IMR-90 (cell line): ENCODE measurements around the gene MAP3K19. TPM values are rescaled to one million over a fixed set of nuclear protein-coding genes. Genes with fewer than 3 reads are reported as not detected.

Source experiments
- ATAC-seq: fragments of 200-7000 bp; cut with Tn5 transposase; 2 replicates; pipeline ENCODE4 v1.9.1; 2020; ENCODE audit warnings: low read depth, mild to moderate bottlenecking, moderate library complexity
- BruUV-seq: library from RNA; stranded (reverse); fragments of 400-500 nt; replicated peaks from 2 replicates; lab custom pipeline; 2021; lab: Mats Ljungman, UMichigan
- CTCF ChIA-PET: fragments of 300-600 bp; formaldehyde crosslinking; extraction: SDS; loops from one replicate; lab custom pipeline; 2021; ENCODE audit warnings: antibody characterized with exemption; lab: Yijun Ruan, JAX
- POLR2A ChIA-PET: fragments of 300-600 bp; sonication (Branson Sonifier 250); formaldehyde crosslinking; loops from one replicate; lab custom pipeline; 2022; ENCODE audit warnings: antibody characterized with exemption; ENCODE audit not compliant: unreplicated experiment; lab: Charles Lee
- DNase-seq: peaks from one replicate; pipeline ENCODE4 v3.0.0; 2013
- H2AFZ ChIP-seq: replicated peaks from 2 replicates; pipeline ENCODE3; 2013; ENCODE audit warnings: low read length, mild to moderate bottlenecking; ENCODE audit not compliant: poor library complexity
- H2AK5ac ChIP-seq: 2 replicates; pipeline ENCODE4 v1.6.1; 2013; ENCODE audit warnings: low read depth, low read length, inconsistent platforms
- H2AK9ac ChIP-seq: replicated peaks from 2 replicates; pipeline ENCODE3; 2013; ENCODE audit warnings: mild to moderate bottlenecking, low read depth, low read length, moderate library complexity; ENCODE audit not compliant: poor library complexity
- H2BK120ac ChIP-seq: 2 replicates; pipeline ENCODE4 v1.6.1; 2013; ENCODE audit warnings: low read depth, low read length, inconsistent platforms
- H2BK15ac ChIP-seq: 3 replicates; pipeline ENCODE4 v1.6.1; 2013; ENCODE audit warnings: low read depth, low read length, inconsistent platforms
- H2BK20ac ChIP-seq: 2 replicates; pipeline ENCODE4 v1.6.1; 2013; ENCODE audit warnings: low read depth, mild to moderate bottlenecking, inconsistent platforms, low read length, moderate library complexity
- H2BK5ac ChIP-seq: 2 replicates; pipeline ENCODE4 v1.6.1; 2013; ENCODE audit warnings: mild to moderate bottlenecking, low read depth, low read length, inconsistent platforms; ENCODE audit not compliant: poor library complexity, severe bottlenecking
- H3K14ac ChIP-seq: replicated peaks from 2 replicates; pipeline ENCODE4 v1.6.1; 2013; ENCODE audit warnings: low read depth, low read length, inconsistent platforms
- H3K18ac ChIP-seq: 2 replicates; pipeline ENCODE4 v1.6.1; 2013; ENCODE audit warnings: low read depth, low read length, control low read depth
- H3K23ac ChIP-seq: 2 replicates; pipeline ENCODE4 v1.6.1; 2013; ENCODE audit warnings: low read depth, low read length, inconsistent platforms
- H3K27ac ChIP-seq: 2 replicates; pipeline ENCODE4 v1.5.1; 2013; ENCODE audit warnings: mild to moderate bottlenecking, control low read depth, low read length; ENCODE audit not compliant: insufficient read depth
- H3K27me3 ChIP-seq: 2 replicates; pipeline ENCODE4 v1.6.1; 2013; ENCODE audit warnings: low read length; ENCODE audit not compliant: control insufficient read depth, insufficient read depth
- H3K36me3 ChIP-seq: 2 replicates; pipeline ENCODE4 v1.6.1; 2013; ENCODE audit warnings: low read length, mixed read lengths; ENCODE audit not compliant: control insufficient read depth, insufficient read depth
- H3K4ac ChIP-seq: 2 replicates; pipeline ENCODE4 v1.6.1; 2013; ENCODE audit warnings: low read depth, low read length, inconsistent platforms
- H3K4me1 ChIP-seq: 2 replicates; pipeline ENCODE4 v1.6.1; 2013; ENCODE audit warnings: low read length, mixed read lengths; ENCODE audit not compliant: control insufficient read depth, insufficient read depth
- H3K4me2 ChIP-seq: 2 replicates; pipeline ENCODE4 v1.6.1; 2013; ENCODE audit warnings: low read depth, mild to moderate bottlenecking, control low read depth, low read length, moderate library complexity
- H3K4me3 ChIP-seq: 2 replicates; pipeline ENCODE4 v1.5.1; 2013; ENCODE audit warnings: low read depth, mild to moderate bottlenecking, control low read depth, low read length, moderate library complexity; ENCODE audit not compliant: insufficient read depth
- H3K56ac ChIP-seq: 2 replicates; pipeline ENCODE4 v1.6.1; 2013; ENCODE audit warnings: low read length, inconsistent platforms; ENCODE audit not compliant: insufficient read depth; ENCODE audit errors: extremely low read depth
- H3K79me1 ChIP-seq, 2 experiments: 2 replicates each; pipeline ENCODE4 v1.6.1; 2013; ENCODE audit warnings: low read length in 2 of 2, inconsistent platforms in 1 of 2, low read depth in 1 of 2
- H3K9ac ChIP-seq: 2 replicates; pipeline ENCODE4 v1.6.1; 2013; ENCODE audit warnings: low read depth, low read length, control low read depth
- H3K9me1 ChIP-seq: 2 replicates; pipeline ENCODE4 v1.6.1; 2013; ENCODE audit warnings: low read length, inconsistent platforms; ENCODE audit not compliant: insufficient read depth
- H3K9me3 ChIP-seq: 2 replicates; pipeline ENCODE4 v1.6.1; 2013; ENCODE audit warnings: low read length; ENCODE audit not compliant: control insufficient read depth, insufficient read depth
- H4K20me1 ChIP-seq: 2 replicates; pipeline ENCODE4 v1.6.1; 2013; ENCODE audit warnings: low read length, inconsistent platforms; ENCODE audit not compliant: insufficient read depth
- H4K5ac ChIP-seq: 2 replicates; pipeline ENCODE4 v1.6.1; 2013; ENCODE audit warnings: mild to moderate bottlenecking, low read depth, low read length, control low read depth
- H4K8ac ChIP-seq, 2 experiments: 2 replicates each; pipeline ENCODE4 v1.6.1; 2013; ENCODE audit warnings: low read depth in 2 of 2, low read length in 2 of 2, control low read depth in 1 of 2, inconsistent platforms in 1 of 2
- H4K91ac ChIP-seq: 2 replicates; pipeline ENCODE4 v1.6.1; 2013; ENCODE audit warnings: low read depth, low read length, inconsistent platforms; ENCODE audit not compliant: insufficient read depth
- BHLHE40 ChIP-seq: fragments of 150-350 bp; IDR thresholded peaks from 2 replicates; pipeline ENCODE4 v1.6.1; 2016; ENCODE audit warnings: mild to moderate bottlenecking, low read depth, low read length
- CEBPB ChIP-seq: IDR thresholded peaks from 2 replicates; pipeline ENCODE4 v1.6.1; 2012; ENCODE audit warnings: low read depth, low read length, improper control_type of control experiment
- CHD1 ChIP-seq: IDR thresholded peaks from 2 replicates; pipeline ENCODE4 v1.6.1; 2012; ENCODE audit warnings: low read depth, low read length, improper control_type of control experiment
- FOS ChIP-seq: fragments of 150-350 bp; IDR thresholded peaks from 2 replicates; pipeline ENCODE4 v1.6.1; 2016; ENCODE audit warnings: low read depth, low read length
- MAFK ChIP-seq: IDR thresholded peaks from 2 replicates; pipeline ENCODE4 v1.6.1; 2012; ENCODE audit warnings: low read depth, low read length, improper control_type of control experiment
- MAZ ChIP-seq: IDR thresholded peaks from 2 replicates; pipeline ENCODE4 v1.6.1; 2012; ENCODE audit warnings: low read depth, mild to moderate bottlenecking, low read length, improper control_type of control experiment, moderate library complexity, borderline replicate concordance
- MXI1 ChIP-seq: IDR thresholded peaks from 2 replicates; pipeline ENCODE4 v1.6.1; 2012; ENCODE audit warnings: low read depth, mild to moderate bottlenecking, low read length, moderate library complexity, borderline replicate concordance
- NFE2L2 ChIP-seq: fragments of 150-350 bp; IDR thresholded peaks from 2 replicates; pipeline ENCODE4 v1.6.1; 2016; ENCODE audit warnings: low read depth, mild to moderate bottlenecking, low read length
- POLR2A ChIP-seq: IDR thresholded peaks from 2 replicates; pipeline ENCODE4 v1.6.1; 2012; ENCODE audit warnings: mild to moderate bottlenecking, low read depth, low read length
- RAD21 ChIP-seq: IDR thresholded peaks from 2 replicates; pipeline ENCODE4 v1.6.1; 2012; ENCODE audit warnings: low read length, improper control_type of control experiment
- RCOR1 ChIP-seq: IDR thresholded peaks from 2 replicates; pipeline ENCODE4 v1.6.1; 2012; ENCODE audit warnings: mild to moderate bottlenecking, low read length, improper control_type of control experiment; ENCODE audit not compliant: insufficient replicate concordance
- RFX5 ChIP-seq: IDR thresholded peaks from 2 replicates; pipeline ENCODE4 v1.8.0; 2012; ENCODE audit warnings: low read depth, mild to moderate bottlenecking, low read length, moderate library complexity
- SMC3 ChIP-seq: fragments of 150-350 bp; IDR thresholded peaks from 2 replicates; pipeline ENCODE4 v1.6.1; 2016; ENCODE audit warnings: low read depth, mild to moderate bottlenecking, antibody characterized with exemption, low read length, moderate library complexity
- WGBS, 2 experiments: methylation state at CpG; one replicate each; pipeline versions ENCODE4 v1.1.5 to v1.1.7; 2013; ENCODE audit warnings: missing lambda C conversion rate in 2 of 2; ENCODE audit not compliant: insufficient read length in 1 of 2; ENCODE audit errors: extremely low coverage in 2 of 2; 5-methylcytosine and 5-hydroxymethylcytosine counted together
- dilution Hi-C: fragments of 300-500 bp; cut with HindIII; formaldehyde crosslinking; loops from one replicate; pipeline ENCODE4 v1.14.3; 2018; ENCODE audit warnings: low sequenced_read_pairs; ENCODE audit not compliant: unreplicated experiment
- in situ Hi-C: fragments of 300-500 bp; cut with MboI; formaldehyde crosslinking; loops from 3 replicates; pipeline ENCODE4 v1.14.3; 2019; ENCODE audit warnings: low sequenced_read_pairs, inconsistent platforms, mixed read lengths
- intact Hi-C: fragments of 100-400 bp; cut with micrococcal nuclease; formaldehyde crosslinking; loops from 2 replicates; pipeline ENCODE4 v1.10.0; 2022
- polyA plus RNA-seq, 3 experiments: library from polyadenylated mRNA; depleted of rRNA; stranded (reverse); fragments of >200 nt; gene quantifications; 2 replicates each; pipeline ENCODE4 v1.2.3, GENCODE V29; 2012; ENCODE audit warnings: low replicate concordance in 1 of 3
- total RNA-seq: library from RNA; depleted of rRNA; stranded (reverse); fragments of >200 nt; gene quantifications from 2 replicates; pipeline ENCODE4 v1.2.3, GENCODE V29; 2012
- TF ChIP-seq, protein P1 (sequence below): conservative IDR thresholded peaks from 2 replicates; pipeline ENCODE4 v1.5.1; 2012; ENCODE audit warnings: mild to moderate bottlenecking, low read depth, low read length, improper control_type of control experiment
- TF ChIP-seq, protein P2 (sequence below): fragments of 150-350 bp; IDR thresholded peaks from 2 replicates; pipeline ENCODE4 v1.6.1; 2017; ENCODE audit warnings: mild to moderate bottlenecking, antibody characterized with exemption, low read length, low read depth
- TF ChIP-seq, protein P3 (sequence below): fragments of 150-350 bp; IDR thresholded peaks from 2 replicates; pipeline ENCODE4 v1.6.1; 2016; ENCODE audit warnings: low read depth, mild to moderate bottlenecking, low read length, moderate library complexity, borderline replicate concordance

The MAP3K19 gene
- total and polyA plus RNA-seq, 2 of the 4 experiments (the other 2 are of a cell fraction) = not detected

DNA sequence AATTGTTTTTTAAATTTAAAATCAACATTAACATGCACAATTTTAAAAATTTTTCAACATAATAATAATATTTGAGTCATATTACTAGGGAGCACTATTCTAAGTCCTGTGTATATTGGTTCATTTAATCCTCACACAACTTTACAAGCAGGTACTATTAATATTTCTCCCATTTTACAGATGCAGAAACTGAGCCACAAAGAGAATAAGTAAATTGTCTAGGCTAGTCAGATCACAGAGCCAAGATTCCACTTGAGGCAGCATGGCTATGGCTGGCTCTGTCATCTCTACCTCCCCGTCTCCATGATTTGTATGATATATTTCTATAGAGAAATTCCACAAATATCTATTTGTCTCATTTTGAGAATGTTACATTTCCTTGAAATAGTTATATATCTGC is 113.5 kb downstream of the MAP3K19 start:
- DNase-seq (no peak), ATAC-seq (no peak)
- peaks cover 2% of the 10 kb centered on the region; the same call in 1 of the 2 replicates for H3K4me1 ChIP-seq
- H2AFZ ChIP-seq = no peak overlapping the region
- H3K18ac ChIP-seq = no peak overlapping the region
- H3K36me3 ChIP-seq = 0 out of 2 replicates have a peak, but pooled peaks cover 1% of the 10 kb centered on the region
- no peak overlapping the region for H2BK120ac ChIP-seq
- no peaks in the 10 kb centered on the region for H3K9me3 ChIP-seq
- H3K4me2 ChIP-seq = no peak overlapping the region
- no TSS peak for BruUV-seq
- no peak overlapping the region for H2BK20ac ChIP-seq
- H4K20me1 ChIP-seq = peaks cover 63% of the 10 kb centered on the region
- no peak overlapping the region for H4K91ac ChIP-seq
- intact Hi-C loops = no loop called here
- CTCF ChIA-PET = interaction anchor here (0.7 kb wide), 1 partner anchor 79 kb away, joined by 3 read pairs; no protein-coding TSS in a partner anchor
- no peaks in the 10 kb centered on the region for H3K27me3 ChIP-seq
- no peak overlapping the region for H2AK5ac ChIP-seq
- POLR2A ChIA-PET = no interaction called here
- no peak overlapping the region for H3K56ac ChIP-seq
- H4K8ac ChIP-seq = no peak overlapping the region
- H3K9me1 ChIP-seq = no peaks in the 10 kb centered on the region; the same call in 1 of the 2 replicates
- no peak overlapping the region for H2BK5ac ChIP-seq
- H3K14ac ChIP-seq = no peak overlapping the region
- no peak overlapping the region for H3K23ac ChIP-seq
- peaks cover 4 to 23% of the 10 kb centered on the region in 2 experiments for H3K79me1 ChIP-seq
- TF ChIP-seq RFX5 (no peak), RCOR1 (no peak), RAD21 (no peak), CHD1 (no peak), MAZ (no peak), MAFK (no peak), POLR2A (no peak), CEBPB (no peak), NFE2L2 (no peak), SMC3 (no peak), FOS (no peak), MXI1 (no peak), BHLHE40 (no peak)
- TF ChIP-seq, protein P1, sequence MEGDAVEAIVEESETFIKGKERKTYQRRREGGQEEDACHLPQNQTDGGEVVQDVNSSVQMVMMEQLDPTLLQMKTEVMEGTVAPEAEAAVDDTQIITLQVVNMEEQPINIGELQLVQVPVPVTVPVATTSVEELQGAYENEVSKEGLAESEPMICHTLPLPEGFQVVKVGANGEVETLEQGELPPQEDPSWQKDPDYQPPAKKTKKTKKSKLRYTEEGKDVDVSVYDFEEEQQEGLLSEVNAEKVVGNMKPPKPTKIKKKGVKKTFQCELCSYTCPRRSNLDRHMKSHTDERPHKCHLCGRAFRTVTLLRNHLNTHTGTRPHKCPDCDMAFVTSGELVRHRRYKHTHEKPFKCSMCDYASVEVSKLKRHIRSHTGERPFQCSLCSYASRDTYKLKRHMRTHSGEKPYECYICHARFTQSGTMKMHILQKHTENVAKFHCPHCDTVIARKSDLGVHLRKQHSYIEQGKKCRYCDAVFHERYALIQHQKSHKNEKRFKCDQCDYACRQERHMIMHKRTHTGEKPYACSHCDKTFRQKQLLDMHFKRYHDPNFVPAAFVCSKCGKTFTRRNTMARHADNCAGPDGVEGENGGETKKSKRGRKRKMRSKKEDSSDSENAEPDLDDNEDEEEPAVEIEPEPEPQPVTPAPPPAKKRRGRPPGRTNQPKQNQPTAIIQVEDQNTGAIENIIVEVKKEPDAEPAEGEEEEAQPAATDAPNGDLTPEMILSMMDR = no peak
- TF ChIP-seq, protein P2, sequence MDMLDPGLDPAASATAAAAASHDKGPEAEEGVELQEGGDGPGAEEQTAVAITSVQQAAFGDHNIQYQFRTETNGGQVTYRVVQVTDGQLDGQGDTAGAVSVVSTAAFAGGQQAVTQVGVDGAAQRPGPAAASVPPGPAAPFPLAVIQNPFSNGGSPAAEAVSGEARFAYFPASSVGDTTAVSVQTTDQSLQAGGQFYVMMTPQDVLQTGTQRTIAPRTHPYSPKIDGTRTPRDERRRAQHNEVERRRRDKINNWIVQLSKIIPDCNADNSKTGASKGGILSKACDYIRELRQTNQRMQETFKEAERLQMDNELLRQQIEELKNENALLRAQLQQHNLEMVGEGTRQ = no peak
- TF ChIP-seq, protein P3, sequence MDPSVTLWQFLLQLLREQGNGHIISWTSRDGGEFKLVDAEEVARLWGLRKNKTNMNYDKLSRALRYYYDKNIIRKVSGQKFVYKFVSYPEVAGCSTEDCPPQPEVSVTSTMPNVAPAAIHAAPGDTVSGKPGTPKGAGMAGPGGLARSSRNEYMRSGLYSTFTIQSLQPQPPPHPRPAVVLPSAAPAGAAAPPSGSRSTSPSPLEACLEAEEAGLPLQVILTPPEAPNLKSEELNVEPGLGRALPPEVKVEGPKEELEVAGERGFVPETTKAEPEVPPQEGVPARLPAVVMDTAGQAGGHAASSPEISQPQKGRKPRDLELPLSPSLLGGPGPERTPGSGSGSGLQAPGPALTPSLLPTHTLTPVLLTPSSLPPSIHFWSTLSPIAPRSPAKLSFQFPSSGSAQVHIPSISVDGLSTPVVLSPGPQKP = no peak
- WGBS, 2 experiments = no CpG with 5 or more reads among the region's 1 CpG
- dilution Hi-C loops = no loop called here
- in situ Hi-C loops = no loop called here
- H3K4ac ChIP-seq = no peak overlapping the region
- H3K9ac ChIP-seq = no peak overlapping the region
- no peak overlapping the region for H3K27ac ChIP-seq
- H3K4me3 ChIP-seq = no peak overlapping the region
- no peak overlapping the region for H2AK9ac ChIP-seq
- no peak overlapping the region for H2BK15ac ChIP-seq
- H4K5ac ChIP-seq = no peak overlapping the region
